PC-3 (cell line): ENCODE measurements around the gene ZBTB24. TPM values are rescaled to one million over a fixed set of nuclear protein-coding genes. Genes with fewer than 3 reads are reported as not detected.

Experiments used
- ATAC-seq: fragments of 200-7000 bp; cut with Tn5 transposase; 2 replicates; pipeline ENCODE4 v1.9.1; 2020; ENCODE audit warnings: mild to moderate bottlenecking, moderate library complexity
- BruUV-seq: library from RNA; stranded (reverse); fragments of 400-500 nt; replicated peaks from 2 replicates; lab custom pipeline; 2021; lab: Mats Ljungman, UMichigan
- CTCF ChIA-PET: fragments of 300-600 bp; sonication (Branson Sonifier 250); formaldehyde crosslinking; loops from one replicate; lab custom pipeline; 2022; ENCODE audit warnings: antibody characterized with exemption; lab: Charles Lee
- POLR2A ChIA-PET: fragments of 300-600 bp; sonication (Branson Sonifier 250); formaldehyde crosslinking; loops from one replicate; lab custom pipeline; 2022; ENCODE audit warnings: antibody characterized with exemption; ENCODE audit not compliant: unreplicated experiment; lab: Charles Lee
- DNase-seq: peaks from one replicate; pipeline ENCODE4 v3.0.0-alpha.2; 2015
- H2AFZ ChIP-seq: fragments of 300-600 bp; sonication (generic); 2 replicates; pipeline ENCODE4 v1.6.0; 2016; ENCODE audit warnings: antibody characterized with exemption, low read length
- H3F3A ChIP-seq: fragments of 300-600 bp; sonication (generic); one replicate; pipeline ENCODE4 v1.6.0; 2017; ENCODE audit warnings: antibody characterized with exemption, low read length, control low read depth, mild to moderate bottlenecking; ENCODE audit not compliant: unreplicated experiment
- H3K27ac ChIP-seq: fragments of 300-600 bp; sonication (generic); 2 replicates; pipeline ENCODE4 v1.5.1; 2016; ENCODE audit warnings: mild to moderate bottlenecking, low read length
- H3K27me3 ChIP-seq: fragments of 300-600 bp; sonication (generic); 2 replicates; pipeline ENCODE4 v1.6.1; 2016; ENCODE audit warnings: low read length, mixed read lengths
- H3K36me3 ChIP-seq: fragments of 300-600 bp; sonication (generic); 2 replicates; pipeline ENCODE4 v1.6.1; 2016; ENCODE audit warnings: low read depth, mixed run types, low read length, mixed read lengths
- H3K4me1 ChIP-seq: fragments of 300-600 bp; sonication (generic); 2 replicates; pipeline ENCODE4 v1.5.1; 2016; ENCODE audit warnings: low read length; ENCODE audit not compliant: insufficient read depth
- H3K4me2 ChIP-seq: fragments of 300-600 bp; sonication (generic); 2 replicates; pipeline ENCODE4 v1.6.0; 2016; ENCODE audit warnings: low read length
- H3K4me3 ChIP-seq: fragments of 300-600 bp; sonication (generic); 2 replicates; pipeline ENCODE4 v1.5.1; 2016; ENCODE audit warnings: mild to moderate bottlenecking, low read length, mixed read lengths
- H3K79me2 ChIP-seq: fragments of 300-600 bp; sonication (generic); 2 replicates; pipeline ENCODE4 v1.6.1; 2017; ENCODE audit warnings: low read length, mixed read lengths
- H3K9ac ChIP-seq: fragments of 300-600 bp; sonication (generic); 2 replicates; pipeline ENCODE4 v1.6.0; 2016; ENCODE audit warnings: mild to moderate bottlenecking, low read length
- H3K9me2 ChIP-seq: fragments of 300-600 bp; sonication (generic); replicated peaks from 2 replicates; pipeline ENCODE4 v1.6.1; 2016; ENCODE audit warnings: mixed run types, low read length, mixed read lengths
- H3K9me3 ChIP-seq: fragments of 300-600 bp; sonication (generic); 2 replicates; pipeline ENCODE4 v1.6.1; 2016; ENCODE audit warnings: low read length, mixed read lengths
- H4K20me1 ChIP-seq: fragments of 300-600 bp; sonication (generic); 2 replicates; pipeline ENCODE4 v1.6.1; 2016; ENCODE audit warnings: low read length, mixed read lengths
- EZH2 ChIP-seq: fragments of 300-600 bp; sonication (generic); IDR thresholded peaks from one replicate; pipeline ENCODE4 v1.6.1; 2017; ENCODE audit warnings: antibody characterized with exemption, mild to moderate bottlenecking, low read length; ENCODE audit not compliant: unreplicated experiment
- EZH2phosphoT487 ChIP-seq: fragments of 300-600 bp; sonication (generic); IDR thresholded peaks from 2 replicates; pipeline ENCODE4 v1.6.1; 2018; ENCODE audit warnings: mild to moderate bottlenecking, antibody characterized with exemption, low read length, borderline replicate concordance
- intact Hi-C: fragments of 100-400 bp; cut with micrococcal nuclease; formaldehyde crosslinking; loops from 2 replicates; pipeline ENCODE4 v1.9.0; 2023
- total RNA-seq: library from RNA; depleted of rRNA; stranded (reverse); fragments of >200 nt; gene quantifications from 2 replicates; pipeline ENCODE4 v1.2.3, GENCODE V29; 2014
- TF ChIP-seq, protein P1 (sequence below): fragments of 300-600 bp; sonication (generic); conservative IDR thresholded peaks from 2 replicates; pipeline ENCODE4 v1.5.1; 2017; ENCODE audit warnings: antibody characterized with exemption, low read depth, mild to moderate bottlenecking, low read length

ZBTB24 gene
- total RNA-seq, 1 experiment from 2014 or later: 6.1 TPM

GRCh38 chr6:109472132-109472995, 10.7 kb downstream of the ZBTB24 start:
- H3K79me2 ChIP-seq: peaks cover 14% of the 10 kb centered on the region
- no peak overlapping the region for H3K9ac ChIP-seq
- CTCF ChIA-PET: no interaction called here
- POLR2A ChIA-PET: no interaction called here
- TF ChIP-seq, protein P1, sequence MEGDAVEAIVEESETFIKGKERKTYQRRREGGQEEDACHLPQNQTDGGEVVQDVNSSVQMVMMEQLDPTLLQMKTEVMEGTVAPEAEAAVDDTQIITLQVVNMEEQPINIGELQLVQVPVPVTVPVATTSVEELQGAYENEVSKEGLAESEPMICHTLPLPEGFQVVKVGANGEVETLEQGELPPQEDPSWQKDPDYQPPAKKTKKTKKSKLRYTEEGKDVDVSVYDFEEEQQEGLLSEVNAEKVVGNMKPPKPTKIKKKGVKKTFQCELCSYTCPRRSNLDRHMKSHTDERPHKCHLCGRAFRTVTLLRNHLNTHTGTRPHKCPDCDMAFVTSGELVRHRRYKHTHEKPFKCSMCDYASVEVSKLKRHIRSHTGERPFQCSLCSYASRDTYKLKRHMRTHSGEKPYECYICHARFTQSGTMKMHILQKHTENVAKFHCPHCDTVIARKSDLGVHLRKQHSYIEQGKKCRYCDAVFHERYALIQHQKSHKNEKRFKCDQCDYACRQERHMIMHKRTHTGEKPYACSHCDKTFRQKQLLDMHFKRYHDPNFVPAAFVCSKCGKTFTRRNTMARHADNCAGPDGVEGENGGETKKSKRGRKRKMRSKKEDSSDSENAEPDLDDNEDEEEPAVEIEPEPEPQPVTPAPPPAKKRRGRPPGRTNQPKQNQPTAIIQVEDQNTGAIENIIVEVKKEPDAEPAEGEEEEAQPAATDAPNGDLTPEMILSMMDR: no peak
- no peak for TF ChIP-seq EZH2
- ATAC-seq: no peak
- no peaks in the 10 kb centered on the region for H3K27me3 ChIP-seq
- no peak overlapping the region for H2AFZ ChIP-seq
- no peak overlapping the region for H3K4me3 ChIP-seq
- intact Hi-C loops: no loop called here
- H3K27ac ChIP-seq: no peak overlapping the region
- peaks cover 16% of the 10 kb centered on the region; the same call in 1 of the 2 replicates for H3K36me3 ChIP-seq
- H3K4me1 ChIP-seq: no peaks in the 10 kb centered on the region
- no peaks in the 10 kb centered on the region for H3K9me3 ChIP-seq
- no peaks in the 10 kb centered on the region for H3K9me2 ChIP-seq
- no peak for DNase-seq
- H4K20me1 ChIP-seq: no peaks in the 10 kb centered on the region
- H3K4me2 ChIP-seq: no peak overlapping the region
- BruUV-seq: no TSS peak
- no peaks in the 10 kb centered on the region for H3F3A ChIP-seq

GRCh38 chr6:109471105-109471810, 11.8 kb downstream of the ZBTB24 start:
- POLR2A ChIA-PET: no interaction called here
- H3K79me2 ChIP-seq: 0 out of 2 replicates have a peak, but pooled peaks cover 3% of the 10 kb centered on the region
- H3K4me1 ChIP-seq: no peaks in the 10 kb centered on the region
- H3K4me2 ChIP-seq: no peak overlapping the region
- CTCF ChIA-PET: no interaction called here
- H3K27me3 ChIP-seq: no peaks in the 10 kb centered on the region
- H4K20me1 ChIP-seq: no peaks in the 10 kb centered on the region
- H3K36me3 ChIP-seq: peaks cover 19% of the 10 kb centered on the region; the same call in 1 of the 2 replicates
- no peak overlapping the region for H3K9ac ChIP-seq
- DNase-seq (no peak), ATAC-seq (no peak)
- TF ChIP-seq, protein P1: no peak
- TF ChIP-seq EZH2: no peak
- TF ChIP-seq EZH2phosphoT487: no peak
- no TSS peak for BruUV-seq
- no peak overlapping the region for H3K27ac ChIP-seq
- intact Hi-C loops: no loop called here
- H3K9me2 ChIP-seq: no peaks in the 10 kb centered on the region
- no peaks in the 10 kb centered on the region for H3F3A ChIP-seq
- no peak overlapping the region for H2AFZ ChIP-seq
- H3K9me3 ChIP-seq: no peaks in the 10 kb centered on the region
- no peak overlapping the region for H3K4me3 ChIP-seq
